K562 (cell line): ENCODE results near the gene BROX. TPM values are rescaled to one million over a fixed set of nuclear protein-coding genes. Genes with fewer than 3 reads are reported as not detected.

Experiments used
- ATAC-seq: fragments of 200-7000 bp; cut with Tn5 transposase; 3 replicates; pipeline ENCODE4 v1.9.1; 2020; ENCODE audit warnings: moderate library complexity
- BruUV-seq: library from RNA; stranded (reverse); fragments of 400-500 nt; replicated peaks from 2 replicates; lab custom pipeline; 2021; lab: Mats Ljungman, UMichigan
- CTCF ChIA-PET: fragments of 300-600 bp; formaldehyde crosslinking; extraction: SDS; loops from one replicate; lab custom pipeline; 2021; ENCODE audit warnings: low intra/inter-chr PET ratio; lab: Yijun Ruan, JAX
- POLR2A ChIA-PET: fragments of 300-600, 350-650 bp; sonication (Branson Sonifier 250); formaldehyde crosslinking; extraction: SDS; loops from one replicate; lab custom pipeline; 2021; ENCODE audit warnings: antibody characterized with exemption, inconsistent platforms; lab: Yijun Ruan, JAX
- DNase-seq, 4 experiments: peaks; one replicate each; pipeline versions ENCODE4 v3.0.0 to v3.0.0-alpha.2; 2011 to 2018; ENCODE audit warnings: low spot score in 3 of 4, mixed read lengths in 3 of 4; ENCODE audit errors: extremely low read depth in 1 of 4
- FAIRE-seq: peaks from 2 replicates; lab custom pipeline; 2011; peaks lifted over from hg19 to GRCh38; lab: Jason Lieb, UNC
- H2AFZ ChIP-seq: 2 replicates; pipeline ENCODE4 v1.6.0; 2011; ENCODE audit warnings: low read depth, low read length, control low read depth, inconsistent platforms
- H3K27ac ChIP-seq: fragments of 200-600 bp; 3 replicates; pipeline ENCODE4 v1.8.0; 2011; ENCODE audit warnings: low read depth, mild to moderate bottlenecking, control low read depth, inconsistent platforms, low read length, moderate library complexity, mixed read lengths; ENCODE audit errors: extremely low read depth
- H3K27me3 ChIP-seq, 2 experiments: fragments of 300-600 bp in 1 of 2; 2 replicates in 1 of 2; 3 replicates in 1 of 2; pipeline versions ENCODE4 v1.6.0 to v1.8.0; 2011; ENCODE audit warnings: inconsistent platforms in 2 of 2, low read length in 2 of 2, mild to moderate bottlenecking in 1 of 2, mixed read lengths in 1 of 2, moderate library complexity in 1 of 2; ENCODE audit not compliant: control insufficient read depth in 2 of 2, insufficient read depth in 2 of 2
- H3K36me3 ChIP-seq: fragments of 300-600 bp; 3 replicates; pipeline ENCODE4 v1.8.0; 2011; ENCODE audit warnings: mild to moderate bottlenecking, low read length, inconsistent platforms; ENCODE audit not compliant: control insufficient read depth, insufficient read depth
- H3K4me1 ChIP-seq, 2 experiments: fragments of 200-600 bp in 1 of 2; replicated peaks in 1 of 2; 2 replicates in 1 of 2; 3 replicates in 1 of 2; pipeline versions ENCODE4 v1.5.1 to v1.8.0; 2011; ENCODE audit warnings: inconsistent platforms in 2 of 2, low read length in 2 of 2, mild to moderate bottlenecking in 1 of 2, mixed read lengths in 1 of 2, moderate library complexity in 1 of 2; ENCODE audit not compliant: control insufficient read depth in 2 of 2, insufficient read depth in 2 of 2
- H3K4me2 ChIP-seq: 2 replicates; pipeline ENCODE4 v1.6.1; 2011; ENCODE audit warnings: low read length, control low read depth, inconsistent platforms, mixed read lengths; ENCODE audit not compliant: insufficient read depth
- H3K4me3 ChIP-seq: fragments of 200-600 bp; sonication (generic), shearing (Covaris generic); 2 replicates; pipeline ENCODE4 v1.5.1; 2016; ENCODE audit warnings: control low read depth, inconsistent platforms
- H3K79me2 ChIP-seq: fragments of 200-600 bp; 3 replicates; pipeline ENCODE4 v1.8.0; 2011; ENCODE audit warnings: low read length, inconsistent platforms; ENCODE audit not compliant: control insufficient read depth, insufficient read depth
- H3K9ac ChIP-seq, 2 experiments: 2 replicates each; pipeline versions ENCODE4 v1.6.0 to v1.6.1; 2011; ENCODE audit warnings: low read depth in 2 of 2, low read length in 2 of 2, control low read depth in 1 of 2, inconsistent platforms in 1 of 2, mild to moderate bottlenecking in 1 of 2, mixed read lengths in 1 of 2; ENCODE audit not compliant: insufficient read depth in 1 of 2
- H3K9me1 ChIP-seq: one replicate; pipeline ENCODE4 v1.6.0; 2011; ENCODE audit warnings: inconsistent platforms, mild to moderate bottlenecking, low read length, moderate library complexity; ENCODE audit not compliant: control insufficient read depth, insufficient read depth
- H3K9me3 ChIP-seq: replicated peaks from 2 replicates; pipeline ENCODE4 v1.5.1; 2011; ENCODE audit warnings: low read depth, low read length, inconsistent platforms; ENCODE audit not compliant: control insufficient read depth, insufficient read depth
- H4K20me1 ChIP-seq: replicated peaks from 2 replicates; pipeline ENCODE4 v1.6.1; 2011; ENCODE audit warnings: low read length, inconsistent platforms, mixed read lengths; ENCODE audit not compliant: control insufficient read depth, insufficient read depth
- C11orf30 ChIP-seq: fragments of 450-650 bp; IDR thresholded peaks from 2 replicates; pipeline ENCODE4 v1.6.1; 2016; ENCODE audit warnings: low read depth, mild to moderate bottlenecking
- CBX5 ChIP-seq: IDR thresholded peaks from 2 replicates; pipeline ENCODE4 v1.6.1; 2014; ENCODE audit warnings: low read depth, borderline replicate concordance
- CHAMP1 ChIP-seq: fragments of 450-650 bp; IDR thresholded peaks from 2 replicates; pipeline ENCODE4 v1.6.1; 2016; ENCODE audit warnings: mild to moderate bottlenecking
- CHD1 ChIP-seq: fragments of 200-600 bp; sonication (generic); IDR thresholded peaks from one replicate; pipeline ENCODE4 v1.6.1; 2012; ENCODE audit warnings: mild to moderate bottlenecking, moderate library complexity, low read length, inconsistent platforms
- HCFC1 ChIP-seq: IDR thresholded peaks from 2 replicates; pipeline ENCODE4 v1.6.1; 2012; ENCODE audit warnings: low read depth, low read length, improper control_type of control experiment
- L3MBTL2 ChIP-seq: fragments of 450-650 bp; IDR thresholded peaks from 2 replicates; pipeline ENCODE4 v1.6.1; 2016; ENCODE audit warnings: mild to moderate bottlenecking, moderate library complexity
- MAFF ChIP-seq: IDR thresholded peaks from 2 replicates; pipeline ENCODE4 v1.6.1; 2012; ENCODE audit warnings: low read length, improper control_type of control experiment
- MAFG ChIP-seq: fragments of 450-650 bp; conservative IDR thresholded peaks from 2 replicates; pipeline ENCODE4 v1.6.1; 2016; ENCODE audit warnings: missing genetic modification characterization, missing compliant biosample characterization
- NCOA2 ChIP-seq, 2 experiments: fragments of 450-650 bp; IDR thresholded peaks; 2 replicates each; pipeline ENCODE4 v1.6.1; 2018; ENCODE audit warnings: mild to moderate bottlenecking in 2 of 2, moderate library complexity in 1 of 2; ENCODE audit not compliant: partially characterized antibody in 2 of 2
- POU5F1 ChIP-seq: fragments of 150-350 bp; IDR thresholded peaks from 2 replicates; pipeline ENCODE4 v1.6.1; 2014; ENCODE audit warnings: borderline replicate concordance, low read length, low read depth, mild to moderate bottlenecking; ENCODE audit not compliant: partially characterized antibody
- PYGO2 ChIP-seq: fragments of 450-650 bp; IDR thresholded peaks from 2 replicates; pipeline ENCODE4 v1.6.1; 2016; ENCODE audit warnings: mild to moderate bottlenecking, missing genetic modification characterization, moderate library complexity, missing compliant biosample characterization
- ZEB2 ChIP-seq: fragments of 450-650 bp; IDR thresholded peaks from 2 replicates; pipeline ENCODE4 v1.6.1; 2016
- ZNF124 ChIP-seq: sonication (generic); formaldehyde crosslinking; IDR thresholded peaks from 2 replicates; pipeline ENCODE4 v1.8.1; 2022; ENCODE audit warnings: missing genetic modification reagents
- ZNF764 ChIP-seq: fragments of 250-450 bp; sonication (Bioruptor Pico); IDR thresholded peaks from 2 replicates; pipeline ENCODE4 v1.4.0; 2020; ENCODE audit warnings: low read depth, mild to moderate bottlenecking, moderate library complexity
- WGBS: fragments of 100-300 bp; shearing (Covaris generic); methylation state at CpG from one replicate; pipeline ENCODE4 v1.1.6; 2016; ENCODE audit warnings: low coverage, mixed read lengths; ENCODE audit not compliant: insufficient coverage; ENCODE audit errors: missing lambda C conversion rate; 5-methylcytosine and 5-hydroxymethylcytosine counted together
- in situ Hi-C: fragments of 300-500 bp; cut with MboI; formaldehyde crosslinking; loops from 4 replicates; pipeline ENCODE4 v1.15.0; 2018; ENCODE audit warnings: inconsistent platforms, mixed read lengths
- intact Hi-C: fragments of 100-400 bp; cut with micrococcal nuclease; formaldehyde crosslinking; loops from 2 replicates; pipeline ENCODE4 v1.14.2; 2022
- polyA plus RNA-seq, 8 experiments: library from polyadenylated mRNA; depleted of rRNA in 4 of 8; stranded (reverse) in 5 of 8; unstranded in 3 of 8; fragments of >200 nt; fragmentation: Nextera tagmentation in 2 of 8; fragmentation: Illumina TruSeq in 1 of 8; extraction: Ambion mirVana in 2 of 8; extraction: Trizol in 1 of 8; gene quantifications; 2 replicates each; pipeline versions ENCODE4 v1.2.1 to v1.2.3, GENCODE V29; 2011 to 2014; ENCODE audit warnings: inconsistent platforms in 1 of 8, missing spikeins in 1 of 8
- total RNA-seq, 7 experiments: library from RNA; depleted of rRNA in 6 of 7; stranded (reverse); fragments of >200 nt in 6 of 7; fragmentation: Illumina TruSeq in 2 of 7; extraction: Trizol in 2 of 7; gene quantifications; 2 replicates each; pipeline versions ENCODE4 v1.2.1 to v1.2.3, GENCODE V29; 2011 to 2021; ENCODE audit warnings: low replicate concordance in 1 of 7
- TF ChIP-seq, protein P1 (sequence below): fragments of 200-800 bp; sonication (Bioruptor generic); IDR thresholded peaks from 2 replicates; pipeline ENCODE4 v1.6.1; 2017; ENCODE audit warnings: missing genetic modification characterization, missing compliant biosample characterization

The BROX gene
- total and polyA plus RNA-seq, 9 of the 15 experiments (the other 6 are each of a cell fraction or from before 2014, with no cell fraction given) = 9.4 to 153 (median 45.1) TPM

DNA sequence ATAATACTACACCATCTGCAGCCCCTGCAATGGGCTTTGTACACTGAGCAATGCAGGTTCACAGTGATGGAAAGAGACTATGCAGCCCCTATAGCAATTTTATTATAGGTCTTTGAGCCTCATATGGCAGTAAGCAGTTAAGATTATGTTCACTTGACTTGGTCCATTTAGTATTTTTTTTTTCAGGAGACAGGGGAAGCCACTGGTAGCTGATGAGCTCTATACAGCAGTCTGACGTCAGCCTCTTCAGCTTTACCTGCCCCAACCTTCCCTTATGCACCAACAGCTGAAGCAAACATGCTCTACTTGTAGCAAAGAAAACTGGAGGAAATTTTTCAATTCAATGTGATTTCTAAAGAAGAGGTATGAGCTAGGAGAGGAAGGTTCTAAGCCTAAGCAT lies 32.3 kb upstream of the BROX start:
- no peak for TF ChIP-seq ZNF124
- Histone ChIP-seq H3K9me1 (no peaks in the 10 kb centered on the region), H3K27ac (no peak overlapping the region), H4K20me1 (no peaks in the 10 kb centered on the region), H3K4me1 (no peaks in the 10 kb centered on the region), H3K4me3 (no peak overlapping the region), H3K79me2 (no peaks in the 10 kb centered on the region), H2AFZ (no peak overlapping the region), H3K9ac (no peak overlapping the region), H3K9me3 (no peaks in the 10 kb centered on the region), H3K36me3 (peaks cover 16% of the 10 kb centered on the region; the same call in 2 of the 3 replicates), H3K4me2 (no peak overlapping the region), H3K27me3 (no peaks in the 10 kb centered on the region)
- WGBS = 73% methylated on average over 1 of the region's 1 CpG
- FAIRE-seq (no peak), ATAC-seq (no peak), DNase-seq (no peak)
- in situ Hi-C loops (no loop called here), intact Hi-C loops (no loop called here)
- BruUV-seq = no TSS peak
- POLR2A ChIA-PET = interaction anchor here (0.6 to 1.0 kb wide), 2 partner anchors 14 to 101 kb away, joined by 3 read pairs; no protein-coding TSS in a partner anchor
- CTCF ChIA-PET = no interaction called here

GRCh38 chr1:222691016-222691415 lies 21.3 kb upstream of the BROX start:
- WGBS = 100% methylated on average over 1 of the region's 1 CpG
- in situ Hi-C loops = no loop called here
- TF ChIP-seq ZNF764 (no peak), MAFG (tag) (no peak), CBX5 (no peak), MAFF (no peak), PYGO2 (tag) (no peak), POU5F1 (no peak), NCOA2 (IDR thresholded peaks at IDR 0.05; ENCODE audit: partially characterized antibody in 2 of 2) (no peak), CHAMP1 (no peak), C11orf30 (no peak), CHD1 (no peak), HCFC1 (no peak), L3MBTL2 (no peak), ZEB2 (no peak)
- TF ChIP-seq, protein P1, sequence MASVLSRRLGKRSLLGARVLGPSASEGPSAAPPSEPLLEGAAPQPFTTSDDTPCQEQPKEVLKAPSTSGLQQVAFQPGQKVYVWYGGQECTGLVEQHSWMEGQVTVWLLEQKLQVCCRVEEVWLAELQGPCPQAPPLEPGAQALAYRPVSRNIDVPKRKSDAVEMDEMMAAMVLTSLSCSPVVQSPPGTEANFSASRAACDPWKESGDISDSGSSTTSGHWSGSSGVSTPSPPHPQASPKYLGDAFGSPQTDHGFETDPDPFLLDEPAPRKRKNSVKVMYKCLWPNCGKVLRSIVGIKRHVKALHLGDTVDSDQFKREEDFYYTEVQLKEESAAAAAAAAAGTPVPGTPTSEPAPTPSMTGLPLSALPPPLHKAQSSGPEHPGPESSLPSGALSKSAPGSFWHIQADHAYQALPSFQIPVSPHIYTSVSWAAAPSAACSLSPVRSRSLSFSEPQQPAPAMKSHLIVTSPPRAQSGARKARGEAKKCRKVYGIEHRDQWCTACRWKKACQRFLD = no peak

More at GRCh38 chr1:222691016-222691415, 21.3 kb upstream of the BROX start:
- no peaks in the 10 kb centered on the region for H3K4me1 ChIP-seq
- ATAC-seq (no peak), DNase-seq (no peak), FAIRE-seq (no peak)
- BruUV-seq = no TSS peak
- no peaks in the 10 kb centered on the region for H3K79me2 ChIP-seq
- H3K4me3 ChIP-seq = no peak overlapping the region
- no peaks in the 10 kb centered on the region for H4K20me1 ChIP-seq
- no peaks in the 10 kb centered on the region for H3K27me3 ChIP-seq
- intact Hi-C loops = no loop called here
- ChIA-PET CTCF (no interaction called here), POLR2A (no interaction called here)
- no peak overlapping the region for H2AFZ ChIP-seq
- no peaks in the 10 kb centered on the region for H3K9me3 ChIP-seq
- H3K9ac ChIP-seq = no peak overlapping the region
- H3K36me3 ChIP-seq = peaks cover 29% of the 10 kb centered on the region; the same call in 2 of the 3 replicates
- no peak overlapping the region for H3K4me2 ChIP-seq
- no peak overlapping the region for H3K27ac ChIP-seq
- no peaks in the 10 kb centered on the region for H3K9me1 ChIP-seq
